ENCODE data around the gene ATG4B. TPM values are rescaled to one million over a fixed set of nuclear protein-coding genes. Genes with fewer than 3 reads are reported as not detected.
"Not testable (repeated sequence)": the region's sequence is repeated elsewhere in the genome, so short reads cannot be mapped to it uniquely, and the experiment has no call there.

The ATG4B gene
- polyA plus RNA-seq, 1 donor from 2014 or later: 128 TPM

- H3K4me2 ChIP-seq (ENCODE audit: low read length): no peak overlapping the region
- no peak overlapping the region for H3K9ac ChIP-seq (ENCODE audit: low read length)
- no peaks in the 10 kb centered on the region for H3K36me3 ChIP-seq (ENCODE audit: insufficient read depth, low read length)
- no peaks in the 10 kb centered on the region for H3K9me2 ChIP-seq (ENCODE audit: insufficient read depth, low read length)
- no peak overlapping the region for H3K4me3 ChIP-seq (ENCODE audit: low read length)
- TF ChIP-seq EP300 (conservative IDR thresholded peaks at IDR 0.05; ENCODE audit: poor library complexity, severe bottlenecking) (no peak), CTCF (IDR thresholded peaks at IDR 0.05; ENCODE audit: poor library complexity, severe bottlenecking) (peak; percentile 72), POLR2AphosphoS5 (IDR thresholded peaks at IDR 0.05) (no peak), TAF1 (IDR thresholded peaks at IDR 0.05; ENCODE audit: low read depth) (no peak), SMC3 (conservative IDR thresholded peaks at IDR 0.05; ENCODE audit: poor library complexity) (peak; percentile 77), REST (IDR thresholded peaks at IDR 0.05; ENCODE audit: borderline replicate concordance) (no peak), EZH2 (IDR thresholded peaks at IDR 0.05; ENCODE audit: borderline replicate concordance, insufficient read depth, low read length, poor library complexity, severe bottlenecking) (no peak), RAD21 (conservative IDR thresholded peaks at IDR 0.05) (peak; percentile 72), MXI1 (conservative IDR thresholded peaks at IDR 0.05; ENCODE audit: poor library complexity, severe bottlenecking) (no peak)
- no peaks in the 10 kb centered on the region for H3K27me3 ChIP-seq (ENCODE audit: insufficient read depth, low read depth, low read length)
- H2AFZ ChIP-seq (ENCODE audit: low read depth, low read length): no peak overlapping the region
- no peaks in the 10 kb centered on the region for H4K20me1 ChIP-seq (ENCODE audit: insufficient read depth)
- H3K27ac ChIP-seq (ENCODE audit: low read length): no peak overlapping the region
- no peaks in the 10 kb centered on the region for H3F3A ChIP-seq (ENCODE audit: insufficient read depth, low read length, poor library complexity, severe bottlenecking)
- H3K79me2 ChIP-seq (replicated peaks; ENCODE audit: insufficient read depth, low read length): no peaks in the 10 kb centered on the region
- no peaks in the 10 kb centered on the region for H3K9me3 ChIP-seq (ENCODE audit: low read length)
Observed at GRCh38 chr2:241659150-241659739, 21.8 kb downstream of the ATG4B start.

GRCh38 chr2:241660593-241661213, 23.2 kb downstream of the ATG4B start:
- no peak overlapping the region for H3K9ac ChIP-seq (ENCODE audit: low read length)
- H3K9me2 ChIP-seq (ENCODE audit: insufficient read depth, low read length): no peaks in the 10 kb centered on the region
- no peak overlapping the region for H3K4me2 ChIP-seq (ENCODE audit: low read length)
- H3K9me3 ChIP-seq (ENCODE audit: low read length): no peaks in the 10 kb centered on the region
- H4K20me1 ChIP-seq (ENCODE audit: insufficient read depth): no peaks in the 10 kb centered on the region
- no peak overlapping the region for H3K27ac ChIP-seq (ENCODE audit: low read length)
- TF ChIP-seq RAD21 (conservative IDR thresholded peaks at IDR 0.05): no peak
- no peak for TF ChIP-seq CTCF (IDR thresholded peaks at IDR 0.05; ENCODE audit: poor library complexity, severe bottlenecking)
- no peak for TF ChIP-seq MXI1 (conservative IDR thresholded peaks at IDR 0.05; ENCODE audit: poor library complexity, severe bottlenecking)
- no peak for TF ChIP-seq POLR2AphosphoS5 (IDR thresholded peaks at IDR 0.05)
- TF ChIP-seq TAF1 (IDR thresholded peaks at IDR 0.05; ENCODE audit: low read depth): no peak
- no peak for TF ChIP-seq EP300 (conservative IDR thresholded peaks at IDR 0.05; ENCODE audit: poor library complexity, severe bottlenecking)
- TF ChIP-seq REST (IDR thresholded peaks at IDR 0.05; ENCODE audit: borderline replicate concordance): no peak
- TF ChIP-seq SMC3 (conservative IDR thresholded peaks at IDR 0.05; ENCODE audit: poor library complexity): no peak
- no peak for TF ChIP-seq EZH2 (IDR thresholded peaks at IDR 0.05; ENCODE audit: borderline replicate concordance, insufficient read depth, low read length, poor library complexity, severe bottlenecking)
- H3K36me3 ChIP-seq (ENCODE audit: insufficient read depth, low read length): no peaks in the 10 kb centered on the region
- H3K4me3 ChIP-seq (ENCODE audit: low read length): no peak overlapping the region
- H3K79me2 ChIP-seq (replicated peaks; ENCODE audit: insufficient read depth, low read length): no peaks in the 10 kb centered on the region
- no peaks in the 10 kb centered on the region for H3F3A ChIP-seq (ENCODE audit: insufficient read depth, low read length, poor library complexity, severe bottlenecking)
- H2AFZ ChIP-seq (ENCODE audit: low read depth, low read length): no peak overlapping the region
- no peaks in the 10 kb centered on the region for H3K27me3 ChIP-seq (ENCODE audit: insufficient read depth, low read depth, low read length)

GRCh38 chr2:241662731-241663130, 25.2 kb downstream of the ATG4B start:
- H4K20me1 ChIP-seq (ENCODE audit: insufficient read depth); H3K9me3 ChIP-seq (ENCODE audit: low read length); H3F3A ChIP-seq (ENCODE audit: insufficient read depth, low read length, poor library complexity, severe bottlenecking); H3K27me3 ChIP-seq (ENCODE audit: insufficient read depth, low read depth, low read length); H3K9ac ChIP-seq (ENCODE audit: low read length); H3K36me3 ChIP-seq (ENCODE audit: insufficient read depth, low read length); H2AFZ ChIP-seq (ENCODE audit: low read depth, low read length); H3K27ac ChIP-seq (ENCODE audit: low read length); H3K4me2 ChIP-seq (ENCODE audit: low read length); H3K4me3 ChIP-seq (ENCODE audit: low read length); H3K79me2 ChIP-seq (replicated peaks; ENCODE audit: insufficient read depth, low read length); H3K9me2 ChIP-seq (ENCODE audit: insufficient read depth, low read length): not testable (repeated sequence)

Measured in neural cell (in vitro differentiated cells).